ENCODE data around the gene FOSL1. TPM values are rescaled to one million over a fixed set of nuclear protein-coding genes. Genes with fewer than 3 reads are reported as not detected.
A peak's percentile ranks its signal among the peaks of the same experiment; 100 is the strongest.

FOSL1 gene
- polyA plus RNA-seq, 3 donors: 2.5 to 28.2 (median 2.5) TPM

GRCh38 chr11:65942531-65942930 is 42.3 kb upstream of the FOSL1 start:
- WGBS (ENCODE audit: insufficient coverage): 98% methylated on average over 6 of the region's 7 CpGs
- Mint-ChIP-seq H3K27me3 (ENCODE audit: low read depth in 3 of 3) (peaks cover 0 to 4% (median 2%) of the 10 kb centered on the region in 3 donors), H3K4me3 (no peak overlapping the region), H3K27ac (peak overlapping the region in 5 of 7 donors; percentile 92 to 98 (median 96)), H3K9me3 (peaks cover 0 to 4% (median 0%) of the 10 kb centered on the region in 7 donors), H3K4me1 (peaks cover 30% of the 10 kb centered on the region), H3K36me3 (no peaks in the 10 kb centered on the region)
- H4K20me1 ChIP-seq (ENCODE audit: insufficient read depth, low read length): no peaks in the 10 kb centered on the region
- DNase-seq: no peak
- TF ChIP-seq CTCF (IDR thresholded peaks at IDR 0.05): no peak
- intact Hi-C loops (cut with micrococcal nuclease): no loop called here
- H3K4me2 ChIP-seq (replicated peaks; ENCODE audit: extremely low read depth, low read length, poor library complexity, severe bottlenecking): no peak overlapping the region
- no peak overlapping the region for H3K4me3 ChIP-seq (replicated peaks in 1 of 3; ENCODE audit: low read depth in 2 of 3, low read length in 3 of 3)
- peaks cover 27 to 30% of the 10 kb centered on the region in 2 donors for H3K4me1 ChIP-seq (ENCODE audit: control insufficient read depth in 1 of 2, insufficient read depth in 2 of 2, low read length in 2 of 2)
- no peaks in the 10 kb centered on the region for H3K27me3 ChIP-seq (ENCODE audit: control insufficient read depth in 2 of 2, insufficient read depth in 2 of 2, low read length in 2 of 2)
- no peak overlapping the region for H2AFZ ChIP-seq (ENCODE audit: insufficient read depth, low read depth, low read length, poor library complexity, severe bottlenecking)
- H3K36me3 ChIP-seq (replicated peaks in 1 of 2; ENCODE audit: control insufficient read depth in 1 of 2, insufficient read depth in 2 of 2, low read length in 2 of 2): no peaks in the 10 kb centered on the region
- H3K79me2 ChIP-seq (ENCODE audit: insufficient read depth, low read length): no peaks in the 10 kb centered on the region
- H3K27ac ChIP-seq (ENCODE audit: low read depth in 1 of 2, low read length in 2 of 2): peak overlapping the region in 1 of 2 donors; percentile 85
- H3K9me3 ChIP-seq (replicated peaks in 1 of 2; ENCODE audit: control insufficient read depth in 1 of 2, insufficient read depth in 1 of 2, low read length in 2 of 2): no peaks in the 10 kb centered on the region
- H3K9ac ChIP-seq (ENCODE audit: insufficient read depth, low read length, poor library complexity, severe bottlenecking): no peak overlapping the region

GRCh38 chr11:65941720-65942310 is 41.6 kb upstream of the FOSL1 start:
- Mint-ChIP-seq H3K4me1 (peaks cover 30% of the 10 kb centered on the region), H3K4me3 (peak overlapping the region; percentile 47 to 81), H3K27ac (peak overlapping the region; percentile 92 to 98 (median 97)), H3K27me3 (ENCODE audit: low read depth in 3 of 3) (peaks cover 1 to 11% (median 1%) of the 10 kb centered on the region in 3 donors), H3K9me3 (peaks cover 0 to 4% (median 0%) of the 10 kb centered on the region in 7 donors), H3K36me3 (no peaks in the 10 kb centered on the region)
- Histone ChIP-seq H3K9me3 (replicated peaks in 1 of 2; ENCODE audit: control insufficient read depth in 1 of 2, insufficient read depth in 1 of 2, low read length in 2 of 2) (no peaks in the 10 kb centered on the region), H3K9ac (ENCODE audit: insufficient read depth, low read length, poor library complexity, severe bottlenecking) (peak overlapping the region; percentile 48), H3K4me2 (replicated peaks; ENCODE audit: extremely low read depth, low read length, poor library complexity, severe bottlenecking) (peak overlapping the region; percentile 70), H3K27ac (ENCODE audit: low read depth in 1 of 2, low read length in 2 of 2) (peak overlapping the region; percentile 80 to 85), H3K36me3 (replicated peaks in 1 of 2; ENCODE audit: control insufficient read depth in 1 of 2, insufficient read depth in 2 of 2, low read length in 2 of 2) (no peaks in the 10 kb centered on the region), H3K79me2 (ENCODE audit: insufficient read depth, low read length) (no peaks in the 10 kb centered on the region), H3K4me1 (ENCODE audit: control insufficient read depth in 1 of 2, insufficient read depth in 2 of 2, low read length in 2 of 2) (peaks cover 27 to 30% of the 10 kb centered on the region in 2 donors), H4K20me1 (ENCODE audit: insufficient read depth, low read length) (no peaks in the 10 kb centered on the region), H3K27me3 (ENCODE audit: control insufficient read depth in 2 of 2, insufficient read depth in 2 of 2, low read length in 2 of 2) (no peaks in the 10 kb centered on the region), H3K4me3 (replicated peaks in 1 of 3; ENCODE audit: low read depth in 2 of 3, low read length in 3 of 3) (peak overlapping the region in 2 of 3 experiments; percentile 8 to 63), H2AFZ (ENCODE audit: insufficient read depth, low read depth, low read length, poor library complexity, severe bottlenecking) (peak overlapping the region; percentile 69)
- intact Hi-C loops (cut with micrococcal nuclease): no loop called here
- 51% methylated on average over 6 of the region's 9 CpGs for WGBS (ENCODE audit: insufficient coverage)
- no peak for TF ChIP-seq CTCF (IDR thresholded peaks at IDR 0.05)
- no peak for DNase-seq
